HTERT RPE-1 (cell line): ENCODE measurements around the gene PLA2G1B.
"Not testable (repeated sequence)": the region's sequence is repeated elsewhere in the genome, so short reads cannot be mapped to it uniquely, and the experiment has no call there.

Source experiments
- in situ Hi-C: fragments of 300-500 bp; cut with MboI; formaldehyde crosslinking; loops from 4 replicates; pipeline ENCODE4 v1.14.3; 2020; ENCODE audit warnings: low sequenced_read_pairs

PLA2G1B gene

GRCh38 chr12:120359128-120359527 lies 31.5 kb upstream of the PLA2G1B start:
- in situ Hi-C loops, result no loop called here

DNA sequence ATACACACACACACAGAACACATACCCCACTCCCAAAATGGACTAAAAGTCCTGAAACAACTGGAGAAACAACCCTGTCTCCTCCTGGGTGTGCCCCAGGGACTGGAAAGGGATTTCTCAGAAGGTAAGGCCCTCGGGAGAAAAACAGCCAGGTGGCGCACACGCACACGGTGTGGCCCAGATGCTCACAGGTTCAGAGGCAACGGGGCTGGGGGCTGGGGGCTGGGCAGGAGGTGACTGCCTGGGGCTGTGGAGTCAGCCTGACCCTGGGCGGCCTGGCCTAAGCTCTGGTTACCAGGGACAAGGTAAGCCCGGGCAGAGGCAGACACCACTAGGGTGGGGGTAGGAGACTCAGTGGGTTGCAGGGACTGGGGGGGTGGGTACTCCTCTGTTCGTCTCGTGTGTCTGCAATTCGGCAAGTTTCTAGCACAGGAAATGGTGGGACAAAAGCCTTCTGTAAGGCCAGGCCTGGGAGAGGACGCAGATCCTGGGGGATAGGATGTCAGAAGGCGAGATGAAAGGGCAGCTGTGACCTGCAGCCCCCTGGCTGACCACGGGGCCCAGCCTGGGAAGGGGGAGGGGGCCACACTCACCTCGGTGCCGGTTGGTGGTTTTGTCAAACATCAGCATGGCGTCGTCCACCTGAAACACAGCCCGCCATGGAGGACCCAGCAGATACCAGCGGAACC lies 31.0 kb upstream of the PLA2G1B start:
- in situ Hi-C loops, result no loop called here

DNA sequence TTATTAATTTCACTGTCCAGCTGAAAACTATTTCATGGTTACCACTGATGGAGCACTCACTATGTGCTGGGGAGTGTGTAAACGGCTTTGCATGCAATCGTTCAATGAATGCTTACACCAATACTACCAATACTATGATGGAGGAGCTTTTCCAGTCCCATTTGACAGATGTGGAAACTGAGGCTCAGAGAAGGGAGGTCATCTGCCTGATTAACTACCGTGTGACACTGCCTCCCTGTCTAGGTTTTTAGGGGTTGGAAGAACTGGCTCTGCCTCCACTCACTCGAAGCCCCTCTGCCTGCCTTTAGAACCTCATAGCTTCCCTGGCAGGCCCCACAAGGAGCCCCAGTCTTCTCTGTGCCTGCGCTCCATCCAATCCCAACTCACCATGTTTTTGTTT lies 29.5 kb upstream of the PLA2G1B start:
- in situ Hi-C loops, result no loop called here

DNA sequence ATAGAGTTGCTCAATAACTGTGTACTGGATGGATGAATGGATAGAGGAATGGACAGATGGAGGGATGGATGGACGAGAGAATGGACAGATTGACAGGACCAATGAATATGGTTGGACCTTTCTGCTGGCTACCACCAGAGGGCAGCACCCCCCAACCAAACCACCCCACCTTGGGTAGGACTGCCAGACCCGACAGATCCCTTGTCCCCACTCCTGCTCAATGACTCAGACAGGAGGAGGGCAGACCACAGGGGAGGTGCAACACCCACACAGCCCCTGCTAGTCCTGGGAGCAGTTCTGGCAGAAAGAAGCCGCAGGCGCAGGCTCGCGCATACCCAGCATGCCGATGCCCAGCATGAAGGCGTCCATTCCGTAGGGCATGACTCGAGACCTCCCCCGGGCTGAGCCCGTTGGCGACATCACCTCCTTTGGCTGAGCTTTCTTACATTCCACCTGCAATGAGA lies 29.0 kb upstream of the PLA2G1B start:
- in situ Hi-C loops, result no loop called here

GRCh38 chr12:120353556-120354317 lies 26.2 kb upstream of the PLA2G1B start:
- in situ Hi-C loops, result no loop called here

- in situ Hi-C loops, result no loop called here
These were observed 25.6 kb upstream of the PLA2G1B start for GRCh38 chr12:120353136-120353535.

DNA sequence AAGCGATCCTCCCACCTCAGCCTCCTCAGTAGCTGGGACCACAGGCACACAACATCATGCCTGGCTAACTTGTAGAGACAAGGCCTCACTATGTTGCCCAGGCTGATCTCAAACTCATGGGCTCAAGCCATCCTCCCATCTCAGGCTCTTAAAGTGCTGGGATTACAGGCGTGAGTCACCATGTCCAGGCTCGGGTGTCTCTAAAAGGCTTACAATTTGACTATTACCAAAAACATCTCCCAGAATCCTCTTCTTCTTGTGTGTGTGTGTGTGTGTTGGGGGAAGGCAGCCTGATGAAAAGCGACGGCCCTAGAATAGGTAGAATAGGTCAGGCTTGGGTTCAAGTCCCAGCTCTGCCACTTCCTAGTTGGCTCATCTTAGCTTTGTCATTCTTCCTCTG lies 24.5 kb upstream of the PLA2G1B start:
- in situ Hi-C loops, result no loop called here

DNA sequence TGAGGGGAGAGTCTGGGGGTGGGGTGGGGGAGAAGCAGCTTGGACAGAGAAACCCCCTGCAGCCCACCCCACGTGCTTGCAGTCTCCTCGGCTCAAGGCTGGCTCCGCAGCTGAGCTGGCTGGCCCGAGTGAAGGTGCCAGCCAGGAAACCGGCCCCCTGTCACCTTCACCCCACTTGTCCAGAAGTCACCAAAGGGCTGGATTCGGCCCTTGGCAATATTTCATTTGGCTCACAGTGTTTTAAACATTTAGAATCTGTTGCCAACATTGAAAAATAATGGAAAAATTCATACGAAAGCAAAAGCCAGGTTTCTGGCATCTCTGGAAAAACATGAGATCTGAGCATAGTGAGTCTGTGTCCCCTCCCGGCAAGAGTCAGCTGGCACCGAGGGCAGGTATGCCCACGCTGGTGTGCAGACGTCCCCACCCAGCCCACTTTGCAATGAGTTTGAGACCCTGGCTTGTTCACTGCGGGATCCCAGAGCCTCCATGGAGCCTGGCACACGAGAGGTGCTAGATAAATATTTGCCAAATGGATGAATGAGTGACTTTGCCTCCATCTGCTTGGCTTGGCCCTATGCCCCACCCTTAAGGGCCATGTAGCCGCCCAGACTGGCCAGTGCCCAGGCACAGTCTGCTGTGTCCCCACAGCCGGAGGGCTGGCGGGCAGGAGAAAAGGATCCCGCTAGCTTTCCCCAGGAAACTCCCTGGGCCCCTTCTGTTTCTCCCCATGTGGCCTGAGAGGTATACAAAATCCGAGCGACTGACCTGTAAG lies 23.2 kb upstream of the PLA2G1B start:
- in situ Hi-C loops, result no loop called here

DNA sequence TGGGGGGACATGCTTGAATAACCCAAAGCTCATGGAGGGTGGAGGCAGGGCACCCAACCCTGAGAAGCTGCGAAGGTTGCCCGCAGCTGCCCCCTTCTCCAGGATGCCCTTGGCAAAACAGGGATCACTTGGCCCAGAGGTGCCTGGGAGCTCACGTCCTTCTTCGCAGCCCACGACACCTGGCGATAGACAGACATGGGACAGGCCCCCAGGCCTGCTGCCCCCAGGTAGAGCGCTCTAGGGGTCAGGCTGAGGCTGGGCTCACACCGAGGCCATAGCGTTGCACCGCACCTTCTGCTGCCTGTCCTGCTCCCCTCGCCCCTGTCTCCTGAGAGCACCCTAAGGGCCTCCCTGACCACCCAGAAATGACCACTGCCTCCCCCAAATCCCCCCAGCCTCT lies 20.2 kb upstream of the PLA2G1B start:
- in situ Hi-C loops, result no loop called here

DNA sequence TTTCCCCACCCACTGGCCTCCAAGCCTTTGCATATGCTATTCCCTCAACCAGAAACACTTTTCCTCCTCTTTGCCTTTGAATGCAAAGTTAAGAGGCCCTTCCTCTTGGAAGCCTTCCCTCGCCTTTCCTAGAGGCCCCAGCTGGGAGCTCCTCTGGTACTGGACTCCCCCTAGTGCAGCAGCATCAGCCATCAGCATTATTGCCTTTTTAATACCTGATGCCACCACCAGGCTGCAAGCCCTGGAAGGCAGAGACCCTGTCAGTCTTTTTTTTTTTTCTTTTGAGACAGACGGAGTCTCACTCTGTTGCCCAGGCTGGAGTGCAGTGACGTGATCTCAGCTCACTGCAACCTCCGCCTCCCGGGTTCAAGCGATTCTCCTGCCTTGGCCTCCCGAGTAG lies 19.1 kb upstream of the PLA2G1B start:
- in situ Hi-C loops, result no loop called here

DNA sequence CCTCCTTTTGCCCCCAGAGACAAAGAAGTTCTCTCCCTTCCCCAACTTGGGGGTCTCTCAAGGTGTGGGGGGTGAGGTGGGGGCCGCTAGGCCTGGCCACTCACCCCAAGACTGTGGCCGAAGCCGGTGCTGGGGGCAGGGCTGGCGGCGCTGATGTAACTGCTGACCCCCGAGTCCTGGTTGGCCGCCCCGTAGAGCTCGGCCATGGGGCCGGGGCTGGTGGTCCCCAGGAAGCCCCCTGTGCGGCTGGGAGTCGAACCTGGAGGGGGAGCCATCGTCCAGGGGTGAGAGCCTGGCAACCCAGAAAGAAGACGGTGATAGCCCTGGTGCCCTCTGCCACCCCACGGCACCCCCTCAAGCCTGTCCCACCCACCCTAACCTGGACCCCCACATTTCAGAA lies 18.5 kb upstream of the PLA2G1B start:
- in situ Hi-C loops, result no loop called here

GRCh38 chr12:120343692-120344091 lies 16.1 kb upstream of the PLA2G1B start:
- in situ Hi-C loops, result no loop called here

- in situ Hi-C loops, result no loop called here
These were observed 15.5 kb upstream of the PLA2G1B start for GRCh38 chr12:120343039-120343537.

DNA sequence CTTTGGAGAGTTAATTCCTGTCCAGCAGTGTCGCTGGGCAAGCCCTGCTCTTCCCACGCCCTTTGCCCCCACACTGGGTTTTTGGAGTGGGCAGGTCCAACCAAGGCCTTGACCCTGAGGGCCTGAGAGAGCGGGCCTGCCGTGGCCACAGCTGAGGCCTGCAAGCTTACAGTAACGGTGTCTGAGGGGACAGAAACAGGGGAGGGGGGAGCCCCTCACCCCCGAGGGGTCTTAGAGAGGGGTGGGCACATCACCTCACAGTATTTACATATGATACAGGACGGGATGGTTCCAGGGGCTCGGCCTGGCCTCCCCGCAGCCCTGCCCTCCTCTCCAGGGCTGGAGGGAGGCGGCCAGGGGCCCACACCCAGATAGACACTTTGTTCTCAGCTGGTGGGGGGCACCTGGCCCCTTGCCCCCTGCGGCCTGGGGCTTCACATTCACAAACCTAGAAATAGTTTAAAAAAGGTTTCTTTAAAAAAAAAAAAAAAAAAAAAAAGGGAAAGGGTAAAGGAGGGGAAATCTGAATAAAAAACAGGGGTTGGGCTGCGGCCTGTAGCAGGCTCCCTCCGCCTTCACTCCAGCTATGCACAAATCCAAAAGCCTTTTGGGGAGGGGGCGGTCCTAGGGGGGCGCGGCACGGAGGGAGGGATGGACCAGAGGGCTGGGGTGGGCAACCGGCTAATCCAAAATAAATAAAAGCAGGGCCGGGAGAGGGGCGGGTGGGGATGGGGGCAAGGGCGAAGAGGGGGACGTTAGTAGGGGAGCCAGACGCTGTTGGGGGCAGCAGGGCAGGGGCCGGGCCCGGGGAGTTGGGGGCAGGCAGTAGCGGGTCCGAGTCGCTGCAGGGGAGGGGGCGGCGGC lies 14.8 kb upstream of the PLA2G1B start:
- in situ Hi-C loops, result no loop called here

DNA sequence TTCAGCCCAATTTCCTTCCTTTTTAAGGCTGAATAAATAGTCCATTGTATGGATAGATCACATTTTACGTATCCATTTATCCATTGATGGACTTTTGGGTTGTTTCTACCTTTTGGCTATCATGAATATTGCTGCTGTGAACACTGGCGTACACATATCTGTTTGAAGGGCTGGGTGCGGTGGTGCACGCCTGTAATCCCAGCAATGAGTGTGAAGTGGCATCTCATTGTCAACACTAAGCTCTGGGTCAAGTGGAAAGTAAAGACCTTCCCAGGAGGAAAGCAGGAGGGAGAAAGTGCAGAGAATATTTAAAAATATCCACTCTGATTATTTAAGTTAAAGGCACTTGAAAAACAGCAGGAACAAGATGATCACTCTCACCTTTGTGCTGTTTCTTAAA lies 11.7 kb upstream of the PLA2G1B start:
- in situ Hi-C loops, result no loop called here

DNA sequence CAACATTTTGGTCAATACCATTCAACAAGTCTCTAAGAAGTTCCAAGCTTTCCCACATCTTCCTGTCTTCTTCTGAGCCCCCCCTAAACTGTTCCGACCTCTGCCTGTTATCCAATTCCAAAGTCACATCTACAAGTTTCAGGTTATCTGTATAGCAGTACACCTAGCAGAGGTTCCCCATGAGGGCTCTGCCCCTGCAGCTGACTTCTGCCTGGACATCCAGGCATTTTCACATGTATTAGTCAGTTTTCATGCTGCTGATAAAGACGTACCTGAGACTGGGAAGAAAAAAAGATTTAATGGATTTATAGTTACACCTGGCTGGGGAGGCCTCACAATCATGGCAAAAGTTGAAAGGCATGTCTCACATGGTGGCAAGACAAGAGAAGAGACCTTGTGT lies 10.2 kb upstream of the PLA2G1B start:
- in situ Hi-C loops, result no loop called here

GRCh38 chr12:120336392-120336791 lies 8.8 kb upstream of the PLA2G1B start:
- in situ Hi-C loops, result not testable (repeated sequence)

GRCh38 chr12:120335447-120335846 lies 7.9 kb upstream of the PLA2G1B start:
- in situ Hi-C loops, result not testable (repeated sequence)

GRCh38 chr12:120332523-120332922 lies 4.9 kb upstream of the PLA2G1B start:
- in situ Hi-C loops, result no loop called here

DNA sequence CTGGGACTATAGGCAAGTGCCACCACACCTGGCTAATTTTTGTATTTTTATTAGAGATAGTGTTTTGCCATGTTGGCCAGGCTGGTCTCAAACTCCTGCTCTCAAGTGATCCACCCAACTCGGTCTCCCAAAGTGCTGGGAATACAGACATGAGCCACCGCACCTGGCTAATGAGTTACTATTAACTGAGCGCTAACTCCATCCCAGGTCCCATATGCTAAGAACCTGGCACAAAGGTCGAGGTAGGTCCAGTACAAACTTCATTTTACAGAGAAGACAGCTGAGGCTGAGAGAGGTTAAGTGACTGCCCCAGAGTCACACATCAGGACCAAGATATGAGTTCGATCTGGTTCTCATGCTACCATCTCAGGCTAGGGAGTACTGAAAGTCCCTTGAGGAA lies 4.5 kb upstream of the PLA2G1B start:
- in situ Hi-C loops, result no loop called here

GRCh38 chr12:120331390-120331789 lies 3.8 kb upstream of the PLA2G1B start:
- in situ Hi-C loops, result no loop called here
